GM18502 (cell line): ENCODE data around the gene HPSE2.

Experiments used
- ATAC-seq: cut with Tn5 transposase; IDR thresholded peaks from one replicate; pipeline ENCODE4 v1.9.1; 2021; ENCODE audit warnings: mild to moderate bottlenecking; ENCODE audit not compliant: unreplicated experiment, poor library complexity

The HPSE2 gene

GRCh38 chr10:98407744-98408241, 827.9 kb downstream of the HPSE2 start:
- no peak for ATAC-seq
